Omental fat pad (tissue), 4 donors: ENCODE results near the gene GABRB3. TPM values are rescaled to one million over a fixed set of nuclear protein-coding genes. Genes with fewer than 3 reads are reported as not detected.

Source experiments
- ATAC-seq: fragments of 150-250 bp; one replicate; pipeline ENCODE4 v1.9.1; 2016; ENCODE audit warnings: mild to moderate bottlenecking, moderate library complexity; ENCODE audit not compliant: low FRiP score
- DNase-seq: peaks from one replicate; pipeline ENCODE4 v3.0.0-alpha.2; 2019; ENCODE audit warnings: low spot score
- total RNA-seq, 4 donors: library from RNA; depleted of rRNA; stranded (reverse); fragments of >200 nt; gene quantifications; one replicate each; pipeline ENCODE4 v1.1.0, GENCODE V29; 2016
- TF ChIP-seq, protein P1 (sequence below), 3 donors: fragments of 450-650 bp; IDR thresholded peaks; one replicate each; pipeline ENCODE4 v1.5.1; 2016 to 2017; ENCODE audit warnings: antibody characterized with exemption in 3 of 3, mild to moderate bottlenecking in 3 of 3, moderate library complexity in 2 of 3

Gene GABRB3
- total RNA-seq, 4 donors from 2014 or later = 0.72 to 1.8 (median 1.2) TPM

DNA sequence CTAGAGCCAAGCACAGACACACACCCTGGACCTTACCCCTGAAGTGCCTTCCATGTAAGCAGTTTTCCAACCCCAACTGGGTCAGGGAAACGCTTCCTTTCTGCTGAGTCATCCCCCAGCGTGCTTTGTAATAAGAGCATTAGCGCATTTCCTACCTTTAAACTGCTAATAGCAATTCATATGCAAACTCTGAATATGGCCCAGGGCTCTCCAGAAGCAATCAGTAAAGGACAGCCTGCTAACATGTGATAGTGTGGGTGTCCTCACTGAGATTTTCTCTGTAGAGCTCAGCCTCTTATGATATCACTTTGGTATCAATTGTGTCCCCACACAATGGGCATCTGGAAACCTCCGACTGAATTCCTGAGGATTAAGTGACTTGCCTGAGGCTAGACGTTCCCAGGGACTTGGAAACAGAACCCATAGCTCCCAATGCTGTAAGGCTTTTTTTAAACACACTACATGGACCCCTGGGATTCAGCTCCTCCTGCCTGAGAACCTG is 5.6 kb downstream of the GABRB3 start:
- TF ChIP-seq, protein P1, sequence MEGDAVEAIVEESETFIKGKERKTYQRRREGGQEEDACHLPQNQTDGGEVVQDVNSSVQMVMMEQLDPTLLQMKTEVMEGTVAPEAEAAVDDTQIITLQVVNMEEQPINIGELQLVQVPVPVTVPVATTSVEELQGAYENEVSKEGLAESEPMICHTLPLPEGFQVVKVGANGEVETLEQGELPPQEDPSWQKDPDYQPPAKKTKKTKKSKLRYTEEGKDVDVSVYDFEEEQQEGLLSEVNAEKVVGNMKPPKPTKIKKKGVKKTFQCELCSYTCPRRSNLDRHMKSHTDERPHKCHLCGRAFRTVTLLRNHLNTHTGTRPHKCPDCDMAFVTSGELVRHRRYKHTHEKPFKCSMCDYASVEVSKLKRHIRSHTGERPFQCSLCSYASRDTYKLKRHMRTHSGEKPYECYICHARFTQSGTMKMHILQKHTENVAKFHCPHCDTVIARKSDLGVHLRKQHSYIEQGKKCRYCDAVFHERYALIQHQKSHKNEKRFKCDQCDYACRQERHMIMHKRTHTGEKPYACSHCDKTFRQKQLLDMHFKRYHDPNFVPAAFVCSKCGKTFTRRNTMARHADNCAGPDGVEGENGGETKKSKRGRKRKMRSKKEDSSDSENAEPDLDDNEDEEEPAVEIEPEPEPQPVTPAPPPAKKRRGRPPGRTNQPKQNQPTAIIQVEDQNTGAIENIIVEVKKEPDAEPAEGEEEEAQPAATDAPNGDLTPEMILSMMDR (IDR thresholded peaks at IDR 0.05) = no peak
- ATAC-seq = no peak

GRCh38 chr15:26766262-26766661 is 6.6 kb downstream of the GABRB3 start:
- no peak for DNase-seq
- TF ChIP-seq, protein P1 (IDR thresholded peaks at IDR 0.05) = no peak
- no peak for ATAC-seq

More for the DNA sequence above, 5.6 kb downstream of the GABRB3 start:
- DNase-seq = no peak

DNA sequence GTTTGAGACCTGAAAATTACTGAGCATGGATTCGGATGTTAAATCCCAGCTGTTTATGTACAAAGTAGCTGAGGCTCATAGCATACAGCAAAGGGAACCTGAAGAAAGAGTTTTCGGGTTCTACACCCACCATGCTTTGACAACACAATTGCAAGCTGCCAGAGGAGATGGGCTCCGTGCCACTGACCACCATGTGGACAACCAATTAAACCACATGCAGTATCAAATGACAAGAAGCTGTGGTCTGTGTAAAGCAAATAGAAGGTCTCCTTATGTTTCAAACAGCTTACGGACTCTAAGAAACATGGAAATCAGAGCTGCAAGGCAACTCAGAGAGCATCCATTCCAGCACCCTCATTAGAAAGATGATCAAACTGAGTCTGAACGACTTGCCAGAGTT is 12.9 kb downstream of the GABRB3 start:
- no peak for DNase-seq
- TF ChIP-seq, protein P1 (IDR thresholded peaks at IDR 0.05) = no peak
- ATAC-seq = no peak

DNA sequence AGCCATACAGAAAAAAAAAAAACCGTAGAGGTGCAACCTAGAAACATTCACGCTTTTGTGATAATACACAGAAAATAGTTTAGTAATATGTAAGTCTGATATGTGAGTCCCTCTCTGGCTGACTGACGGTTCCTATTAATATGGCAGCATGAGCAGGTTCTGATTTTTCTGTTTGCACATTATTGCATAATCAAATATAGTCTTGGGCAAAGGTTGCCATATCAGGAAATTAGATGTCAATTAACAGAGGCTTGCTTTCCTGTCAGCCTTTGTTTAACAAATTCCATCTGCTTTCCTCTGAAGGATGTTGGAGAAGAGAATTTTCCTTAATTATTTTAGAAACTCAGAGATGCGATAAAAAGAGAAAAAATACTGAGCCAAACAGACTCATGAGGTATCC is 14.8 kb downstream of the GABRB3 start:
- TF ChIP-seq, protein P1 (IDR thresholded peaks at IDR 0.05) = no peak
- ATAC-seq (no peak), DNase-seq (no peak)

DNA sequence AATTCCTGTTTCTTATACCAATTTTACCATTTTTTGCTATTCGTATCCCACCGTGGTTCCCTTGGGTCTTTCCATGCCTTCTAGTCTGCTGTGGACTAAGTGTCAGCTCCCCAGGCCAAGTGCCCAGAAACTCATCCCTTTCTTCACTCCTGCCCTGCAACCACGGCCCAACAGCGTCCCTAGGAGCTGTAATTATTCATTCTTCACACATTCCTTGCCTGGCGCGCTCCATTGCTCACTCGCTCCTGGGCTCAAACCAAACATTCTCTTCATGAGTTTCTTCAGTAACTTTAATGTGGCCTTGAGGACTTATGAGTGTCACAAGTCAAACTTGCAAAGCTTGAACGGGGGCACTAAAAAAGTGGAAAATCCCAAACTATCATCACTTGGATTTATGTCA is 15.7 kb downstream of the GABRB3 start:
- TF ChIP-seq, protein P1 (IDR thresholded peaks at IDR 0.05) = no peak
- no peak for DNase-seq
- ATAC-seq = no peak

DNA sequence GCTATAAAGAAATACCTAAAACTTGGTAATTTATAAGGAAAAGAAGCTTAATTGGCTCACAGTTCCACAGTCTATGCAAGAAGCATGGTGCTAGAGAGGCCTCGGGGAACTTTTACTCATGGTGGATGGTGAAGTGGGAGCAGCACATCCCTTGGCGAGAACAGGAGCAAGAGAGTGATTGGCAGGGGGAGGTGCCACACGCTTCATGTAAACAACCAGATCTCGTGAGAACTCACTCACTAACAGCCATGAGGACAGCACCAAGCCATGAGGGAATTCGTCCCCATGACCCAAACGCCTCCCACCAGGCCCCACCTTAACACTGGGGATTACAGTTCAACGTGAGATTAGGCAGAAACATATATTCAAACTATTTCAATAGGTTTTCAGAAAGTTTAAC is 28.0 kb downstream of the GABRB3 start:
- DNase-seq = no peak
- no peak for ATAC-seq

DNA sequence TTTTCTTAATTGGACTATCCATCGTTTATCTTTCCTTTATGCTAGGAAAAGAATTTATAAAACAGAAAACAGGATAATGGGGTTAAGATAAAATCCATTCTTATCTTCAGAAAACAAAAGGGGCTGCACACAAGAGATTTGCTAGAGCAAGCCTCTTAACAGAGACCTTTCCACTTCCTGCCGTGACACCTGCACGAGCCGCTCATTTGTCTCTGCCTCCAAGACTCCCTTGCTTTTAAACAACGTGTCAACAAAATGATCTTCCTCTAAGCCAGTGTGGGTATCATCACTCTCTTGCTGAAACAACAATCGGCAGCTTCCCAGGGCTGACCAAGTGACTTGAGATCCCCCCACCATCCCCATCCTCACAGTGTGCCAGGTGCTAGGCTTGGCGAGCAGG is 33.1 kb downstream of the GABRB3 start:
- no peak for ATAC-seq
- DNase-seq = no peak
- TF ChIP-seq, protein P1 (IDR thresholded peaks at IDR 0.05) = no peak

More for the DNA sequence above, 28.0 kb downstream of the GABRB3 start:
- TF ChIP-seq, protein P1 (IDR thresholded peaks at IDR 0.05) = no peak
